PC-9 (cell line): Measurements from ENCODE around the gene ZNF286A. TPM values are rescaled to one million over a fixed set of nuclear protein-coding genes. Genes with fewer than 3 reads are reported as not detected.
"Not testable (repeated sequence)": the region's sequence is repeated elsewhere in the genome, so short reads cannot be mapped to it uniquely, and the experiment has no call there.

Experiments
- BruUV-seq: library from RNA; stranded (reverse); fragments of 400-500 nt; replicated peaks from 2 replicates; lab custom pipeline; 2021; lab: Mats Ljungman, UMichigan
- CTCF ChIA-PET: fragments of 300-600 bp; sonication (Branson Sonifier 250); formaldehyde crosslinking; loops from one replicate; lab custom pipeline; 2022; ENCODE audit warnings: antibody characterized with exemption; lab: Charles Lee
- POLR2A ChIA-PET: fragments of 300-600 bp; sonication (Branson Sonifier 250); formaldehyde crosslinking; loops from one replicate; lab custom pipeline; 2022; ENCODE audit warnings: antibody characterized with exemption; ENCODE audit not compliant: unreplicated experiment; lab: Charles Lee
- DNase-seq, 2 experiments: peaks; one replicate each; pipeline versions ENCODE4 v3.0.0 to v3.0.0-alpha.2; 2015 to 2022; ENCODE audit warnings: mixed read lengths in 1 of 2
- H2AFZ ChIP-seq: fragments of 200-600 bp; sonication (generic); 2 replicates; pipeline ENCODE4 v1.8.1; 2017; ENCODE audit warnings: antibody characterized with exemption
- H3F3A ChIP-seq: fragments of 200-600 bp; sonication (generic); 2 replicates; pipeline ENCODE4 v1.8.1; 2017; ENCODE audit warnings: antibody characterized with exemption, mild to moderate bottlenecking, low read depth; ENCODE audit not compliant: insufficient read depth
- H3K27ac ChIP-seq: fragments of 200-600 bp; sonication (generic); 2 replicates; pipeline ENCODE4 v1.6.1; 2016; ENCODE audit warnings: mixed run types
- H3K27me3 ChIP-seq: fragments of 200-600 bp; sonication (generic); 2 replicates; pipeline ENCODE4 v1.6.1; 2016; ENCODE audit warnings: low read depth, mixed run types; ENCODE audit not compliant: insufficient read depth
- H3K36me3 ChIP-seq: fragments of 200-600 bp; sonication (generic); 2 replicates; pipeline ENCODE4 v1.6.1; 2016; ENCODE audit warnings: low read depth, mixed run types
- H3K4me1 ChIP-seq: fragments of 200-600 bp; sonication (generic); replicated peaks from 2 replicates; pipeline ENCODE4 v1.6.1; 2016; ENCODE audit warnings: mixed run types; ENCODE audit not compliant: insufficient read depth
- H3K4me2 ChIP-seq: fragments of 200-600 bp; sonication (generic); 2 replicates; pipeline ENCODE4 v1.6.1; 2017; ENCODE audit warnings: mixed run types
- H3K4me3 ChIP-seq: fragments of 200-600 bp; sonication (generic); 2 replicates; pipeline ENCODE4 v1.6.1; 2016; ENCODE audit warnings: mixed run types
- H3K79me2 ChIP-seq: fragments of 200-600 bp; sonication (generic); 2 replicates; pipeline ENCODE4 v1.6.1; 2017; ENCODE audit warnings: low read depth, mixed run types
- H3K9me2 ChIP-seq: fragments of 200-600 bp; sonication (generic); 2 replicates; pipeline ENCODE4 v1.8.1; 2017; ENCODE audit warnings: mild to moderate bottlenecking; ENCODE audit not compliant: insufficient read depth
- H3K9me3 ChIP-seq: fragments of 200-600 bp; sonication (generic); 2 replicates; pipeline ENCODE4 v1.8.1; 2016; ENCODE audit warnings: low read depth; ENCODE audit not compliant: insufficient read depth
- H4K20me1 ChIP-seq: fragments of 200-600 bp; sonication (generic); 2 replicates; pipeline ENCODE4 v1.8.1; 2017; ENCODE audit not compliant: insufficient read depth
- EZH2 ChIP-seq: fragments of 200-600 bp; sonication (generic); IDR thresholded peaks from 2 replicates; pipeline ENCODE4 v1.8.0; 2017; ENCODE audit warnings: antibody characterized with exemption, low read depth
- intact Hi-C: fragments of 100-400 bp; cut with micrococcal nuclease; formaldehyde crosslinking; loops from one replicate; pipeline ENCODE4 v1.10.0; 2022; ENCODE audit not compliant: unreplicated experiment
- total RNA-seq: library from RNA; stranded (reverse); gene quantifications from 2 replicates; pipeline ENCODE4 v1.2.3, GENCODE V29; 2021
- TF ChIP-seq, protein P1 (sequence below): fragments of 200-600 bp; sonication (generic); conservative IDR thresholded peaks from 2 replicates; pipeline ENCODE4 v1.6.1; 2017; ENCODE audit warnings: mixed run types, antibody characterized with exemption, mild to moderate bottlenecking, moderate library complexity

ZNF286A gene
- total RNA-seq, 1 experiment from 2014 or later = 65.9 TPM

DNA sequence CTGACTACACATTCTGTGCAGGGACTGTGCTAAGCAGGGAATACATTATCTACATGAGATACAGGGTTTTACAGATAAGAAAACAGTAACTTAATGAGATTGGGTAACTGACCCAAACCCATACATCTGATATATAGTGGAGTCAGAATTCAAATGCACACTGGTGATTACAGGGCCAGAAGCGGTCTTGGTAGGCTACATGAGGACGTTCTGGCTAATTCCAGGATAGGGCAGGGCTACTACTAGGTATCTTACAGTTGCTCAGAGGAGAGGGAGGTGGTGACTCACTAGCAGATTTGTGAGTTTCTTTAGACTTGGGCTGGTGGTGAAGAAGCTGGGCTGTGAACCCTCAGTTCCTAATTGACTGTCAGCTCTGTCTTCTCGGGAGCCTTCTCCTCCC, 36.9 kb upstream of the ZNF286A start:
- no peak for DNase-seq

DNA sequence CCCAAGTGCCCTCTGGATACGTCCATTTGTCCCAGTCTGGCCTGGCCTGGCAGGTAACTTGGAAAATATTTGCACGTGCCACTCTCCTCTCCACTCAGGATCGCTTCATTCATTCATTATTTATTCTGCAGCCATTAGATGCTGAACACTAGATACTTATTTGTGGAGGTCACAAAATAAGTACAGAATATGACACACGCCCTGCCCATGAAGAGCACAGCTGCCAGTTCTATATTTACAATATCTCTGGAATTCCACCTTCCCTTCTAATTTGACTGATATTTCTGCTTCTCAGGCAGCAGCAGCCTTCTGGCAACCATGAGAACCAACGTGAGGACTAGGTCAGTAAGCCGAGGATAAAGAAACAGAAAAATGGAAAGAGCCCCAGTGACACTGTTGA, 36.4 kb upstream of the ZNF286A start:
- DNase-seq = no peak
- Histone ChIP-seq H3K9me3 (no peaks in the 10 kb centered on the region), H3K36me3 (0 out of 2 replicates have a peak, but pooled peaks cover 4% of the 10 kb centered on the region), H4K20me1 (no peaks in the 10 kb centered on the region), H3K79me2 (no peaks in the 10 kb centered on the region), H3K27ac (no peak overlapping the region), H3K4me1 (peaks cover 22% of the 10 kb centered on the region), H3K4me3 (no peak overlapping the region), H2AFZ (no peak overlapping the region), H3K27me3 (no peaks in the 10 kb centered on the region), H3F3A (peaks cover 20% of the 10 kb centered on the region), H3K9me2 (no peaks in the 10 kb centered on the region), H3K4me2 (no peak overlapping the region)
- ChIA-PET POLR2A (no interaction called here), CTCF (interaction anchor here (0.6 kb wide), 1 partner anchor 18 kb away, joined by 3 read pairs; no protein-coding TSS in a partner anchor)
- no peak for TF ChIP-seq EZH2
- TF ChIP-seq, protein P1, sequence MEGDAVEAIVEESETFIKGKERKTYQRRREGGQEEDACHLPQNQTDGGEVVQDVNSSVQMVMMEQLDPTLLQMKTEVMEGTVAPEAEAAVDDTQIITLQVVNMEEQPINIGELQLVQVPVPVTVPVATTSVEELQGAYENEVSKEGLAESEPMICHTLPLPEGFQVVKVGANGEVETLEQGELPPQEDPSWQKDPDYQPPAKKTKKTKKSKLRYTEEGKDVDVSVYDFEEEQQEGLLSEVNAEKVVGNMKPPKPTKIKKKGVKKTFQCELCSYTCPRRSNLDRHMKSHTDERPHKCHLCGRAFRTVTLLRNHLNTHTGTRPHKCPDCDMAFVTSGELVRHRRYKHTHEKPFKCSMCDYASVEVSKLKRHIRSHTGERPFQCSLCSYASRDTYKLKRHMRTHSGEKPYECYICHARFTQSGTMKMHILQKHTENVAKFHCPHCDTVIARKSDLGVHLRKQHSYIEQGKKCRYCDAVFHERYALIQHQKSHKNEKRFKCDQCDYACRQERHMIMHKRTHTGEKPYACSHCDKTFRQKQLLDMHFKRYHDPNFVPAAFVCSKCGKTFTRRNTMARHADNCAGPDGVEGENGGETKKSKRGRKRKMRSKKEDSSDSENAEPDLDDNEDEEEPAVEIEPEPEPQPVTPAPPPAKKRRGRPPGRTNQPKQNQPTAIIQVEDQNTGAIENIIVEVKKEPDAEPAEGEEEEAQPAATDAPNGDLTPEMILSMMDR = no peak
- BruUV-seq = no TSS peak
- intact Hi-C loops = no loop called here

More for the DNA sequence above, 36.9 kb upstream of the ZNF286A start:
- Histone ChIP-seq H3K4me1 (peaks cover 26% of the 10 kb centered on the region), H3K4me3 (no peak overlapping the region), H3K9me3 (no peaks in the 10 kb centered on the region), H3K27me3 (no peaks in the 10 kb centered on the region), H3K79me2 (no peaks in the 10 kb centered on the region), H3K4me2 (no peak overlapping the region), H4K20me1 (no peaks in the 10 kb centered on the region), H3K36me3 (0 out of 2 replicates have a peak, but pooled peaks cover 4% of the 10 kb centered on the region), H3K9me2 (no peaks in the 10 kb centered on the region), H3K27ac (no peak overlapping the region), H3F3A (peaks cover 25% of the 10 kb centered on the region), H2AFZ (no peak overlapping the region)
- ChIA-PET POLR2A (no interaction called here), CTCF (no interaction called here)
- no TSS peak for BruUV-seq
- intact Hi-C loops = no loop called here
- TF ChIP-seq, protein P1 = no peak
- TF ChIP-seq EZH2 = no peak

DNA sequence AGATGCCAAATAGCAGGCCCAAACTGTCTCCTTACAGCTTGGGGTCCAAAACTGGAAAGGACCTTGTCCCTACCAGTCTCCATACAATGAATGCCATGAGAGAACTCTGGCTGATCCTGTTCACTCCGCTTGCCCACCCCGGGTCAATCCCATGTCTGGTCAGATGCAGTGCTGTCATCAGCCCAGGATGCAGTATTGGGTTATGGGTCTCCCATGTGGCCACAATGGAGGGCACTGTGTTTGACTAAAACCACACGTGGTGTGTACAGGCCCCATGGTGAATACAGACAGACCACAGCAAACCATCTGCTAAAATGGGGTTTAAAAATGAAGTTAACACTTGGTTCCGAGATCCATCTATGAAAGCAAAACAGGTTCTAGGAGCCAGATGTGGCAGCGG, 35.9 kb upstream of the ZNF286A start:
- no TSS peak for BruUV-seq
- Histone ChIP-seq H3K9me2 (no peaks in the 10 kb centered on the region), H3F3A (peaks cover 15% of the 10 kb centered on the region), H3K27me3 (no peaks in the 10 kb centered on the region), H3K79me2 (no peaks in the 10 kb centered on the region), H3K36me3 (0 out of 2 replicates have a peak, but pooled peaks cover 4% of the 10 kb centered on the region), H3K4me2 (no peak overlapping the region), H3K4me3 (no peak overlapping the region), H4K20me1 (no peaks in the 10 kb centered on the region), H3K27ac (no peak overlapping the region), H3K9me3 (no peaks in the 10 kb centered on the region), H2AFZ (no peak overlapping the region), H3K4me1 (peaks cover 17% of the 10 kb centered on the region)
- intact Hi-C loops = no loop called here
- ChIA-PET POLR2A (no interaction called here), CTCF (interaction anchor here (0.6 kb wide), 1 partner anchor 18 kb away, joined by 3 read pairs; no protein-coding TSS in a partner anchor)
- no peak for DNase-seq
- TF ChIP-seq EZH2 = no peak

- H3K27ac ChIP-seq, H3K79me2 ChIP-seq, BruUV-seq, DNase-seq, H3K36me3 ChIP-seq, H3K9me3 ChIP-seq, intact Hi-C loops, H4K20me1 ChIP-seq, H2AFZ ChIP-seq, H3K4me1 ChIP-seq, H3K27me3 ChIP-seq, H3K9me2 ChIP-seq, H3K4me3 ChIP-seq, H3F3A ChIP-seq, POLR2A ChIA-PET, H3K4me2 ChIP-seq, CTCF ChIA-PET: not testable (repeated sequence)
Observed at GRCh38 chr17:15669526-15669925, 30.0 kb upstream of the ZNF286A start.

GRCh38 chr17:15674640-15675039, 24.9 kb upstream of the ZNF286A start:
- H3K36me3 ChIP-seq, H3K27me3 ChIP-seq, H3K79me2 ChIP-seq, H2AFZ ChIP-seq, H3K27ac ChIP-seq, intact Hi-C loops, CTCF ChIA-PET, H3K4me1 ChIP-seq, BruUV-seq, H3K4me2 ChIP-seq, H3K9me3 ChIP-seq, H3F3A ChIP-seq, H3K9me2 ChIP-seq, H4K20me1 ChIP-seq, H3K4me3 ChIP-seq, DNase-seq, POLR2A ChIA-PET: not testable (repeated sequence)

DNA sequence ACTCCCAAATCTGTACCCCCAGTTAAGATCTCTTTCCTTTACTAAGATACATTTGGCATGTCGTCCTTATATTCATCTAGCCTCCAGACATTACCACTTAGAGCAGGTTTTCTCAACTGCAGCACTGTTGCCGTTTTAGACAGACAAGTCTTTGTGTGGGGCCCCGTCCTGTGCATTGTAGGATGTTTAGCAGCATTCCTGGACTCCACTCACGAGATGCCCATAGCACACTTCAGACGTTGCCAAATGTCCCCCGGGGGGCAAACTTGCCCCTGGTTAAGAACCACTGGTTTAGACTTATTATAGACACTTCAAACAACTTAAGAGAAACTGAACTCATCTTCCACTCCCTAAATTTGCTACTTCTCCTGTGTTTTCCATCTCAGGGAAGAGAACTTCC, 23.6 kb upstream of the ZNF286A start:
- H4K20me1 ChIP-seq, BruUV-seq, H3K36me3 ChIP-seq, H3K9me3 ChIP-seq, H2AFZ ChIP-seq, H3K4me1 ChIP-seq, H3K9me2 ChIP-seq, H3F3A ChIP-seq, H3K4me3 ChIP-seq, H3K27ac ChIP-seq, DNase-seq, intact Hi-C loops, H3K4me2 ChIP-seq, POLR2A ChIA-PET, H3K27me3 ChIP-seq, H3K79me2 ChIP-seq, CTCF ChIA-PET: not testable (repeated sequence)
